Measurements from ENCODE around the gene BRI3BP. TPM values are rescaled to one million over a fixed set of nuclear protein-coding genes. Genes with fewer than 3 reads are reported as not detected.

BRI3BP gene
- total RNA-seq, 1 donor from 2014 or later = 4.4 TPM

- Histone ChIP-seq H3K36me3 (no peaks in the 10 kb centered on the region), H3K27ac (no peak overlapping the region), H3K9me3 (no peaks in the 10 kb centered on the region), H3K4me1 (peaks cover 31% of the 10 kb centered on the region), H3K27me3 (no peaks in the 10 kb centered on the region), H3K4me3 (no peak overlapping the region)
- TF ChIP-seq POLR2A (IDR thresholded peaks at IDR 0.05) = no peak
- no peak for DNase-seq (ENCODE audit: extremely low spot score in 2 of 2)
- intact Hi-C loops (cut with DNase I) = no loop called here
Observed at GRCh38 chr12:125068391-125068790, 74.9 kb downstream of the BRI3BP start.

- no peak for DNase-seq (ENCODE audit: extremely low spot score in 2 of 2)
- no peak overlapping the region for H3K4me3 ChIP-seq
- peaks cover 28% of the 10 kb centered on the region for H3K4me1 ChIP-seq
- no peaks in the 10 kb centered on the region for H3K36me3 ChIP-seq
- no peaks in the 10 kb centered on the region for H3K27me3 ChIP-seq
- no peak overlapping the region for H3K27ac ChIP-seq
- H3K9me3 ChIP-seq = no peaks in the 10 kb centered on the region
- TF ChIP-seq POLR2AphosphoS5 (IDR thresholded peaks at IDR 0.05; ENCODE audit: insufficient read depth in 1 of 2, low read depth in 1 of 2) (no peak), CTCF (IDR thresholded peaks at IDR 0.05) (no peak), POLR2A (IDR thresholded peaks at IDR 0.05) (no peak)
- intact Hi-C loops (cut with DNase I) = no loop called here
Observed at GRCh38 chr12:125069616-125070015, 76.2 kb downstream of the BRI3BP start.

GRCh38 chr12:125070112-125070511 lies 76.7 kb downstream of the BRI3BP start:
- Histone ChIP-seq H3K9me3 (no peaks in the 10 kb centered on the region), H3K36me3 (no peaks in the 10 kb centered on the region), H3K4me1 (peaks cover 23% of the 10 kb centered on the region), H3K4me3 (no peak overlapping the region), H3K27ac (no peak overlapping the region), H3K27me3 (no peaks in the 10 kb centered on the region)
- no peak for DNase-seq (ENCODE audit: extremely low spot score in 2 of 2)
- TF ChIP-seq POLR2A (IDR thresholded peaks at IDR 0.05) (no peak), CTCF (IDR thresholded peaks at IDR 0.05) (no peak), POLR2AphosphoS5 (IDR thresholded peaks at IDR 0.05; ENCODE audit: insufficient read depth in 1 of 2, low read depth in 1 of 2) (no peak)
- intact Hi-C loops (cut with DNase I) = no loop called here

- Histone ChIP-seq H3K9me3 (no peaks in the 10 kb centered on the region), H3K27me3 (no peaks in the 10 kb centered on the region), H3K4me1 (peaks cover 19% of the 10 kb centered on the region), H3K27ac (no peak overlapping the region), H3K36me3 (no peaks in the 10 kb centered on the region), H3K4me3 (no peak overlapping the region)
- intact Hi-C loops (cut with DNase I) = no loop called here
- TF ChIP-seq POLR2AphosphoS5 (IDR thresholded peaks at IDR 0.05; ENCODE audit: insufficient read depth in 1 of 2, low read depth in 1 of 2) (no peak), CTCF (IDR thresholded peaks at IDR 0.05) (no peak), POLR2A (IDR thresholded peaks at IDR 0.05) (no peak)
- DNase-seq (ENCODE audit: extremely low spot score in 2 of 2) = no peak
Observed at GRCh38 chr12:125070661-125071390, 77.4 kb downstream of the BRI3BP start.

GRCh38 chr12:125071456-125071855 lies 78.0 kb downstream of the BRI3BP start:
- no peaks in the 10 kb centered on the region for H3K36me3 ChIP-seq
- H3K9me3 ChIP-seq = no peaks in the 10 kb centered on the region
- intact Hi-C loops (cut with DNase I) = no loop called here
- no peak overlapping the region for H3K27ac ChIP-seq
- TF ChIP-seq POLR2AphosphoS5 (IDR thresholded peaks at IDR 0.05; ENCODE audit: insufficient read depth in 1 of 2, low read depth in 1 of 2) (no peak), CTCF (IDR thresholded peaks at IDR 0.05) (no peak), POLR2A (IDR thresholded peaks at IDR 0.05) (no peak)
- no peaks in the 10 kb centered on the region for H3K27me3 ChIP-seq
- H3K4me3 ChIP-seq = no peak overlapping the region
- peaks cover 13% of the 10 kb centered on the region for H3K4me1 ChIP-seq
- DNase-seq (ENCODE audit: extremely low spot score in 2 of 2) = no peak
